Nephron progenitor cell (in vitro differentiated cells): ENCODE results near the gene MRPS11.
A peak's percentile ranks its signal among the peaks of the same experiment; 100 is the strongest.

Source experiments
- DNase-seq: peaks from one replicate; pipeline ENCODE4 v3.0.0; 2021
- H3K27ac Mint-ChIP-seq: 2 replicates; pipeline ENCODE4 v1.8.0; 2021; ENCODE audit warnings: mild to moderate bottlenecking, moderate library complexity, mixed read lengths
- H3K27me3 Mint-ChIP-seq: 2 replicates; pipeline ENCODE4 v1.8.0; 2021; ENCODE audit warnings: mild to moderate bottlenecking, low read depth, mixed read lengths; ENCODE audit not compliant: poor library complexity
- H3K36me3 Mint-ChIP-seq: 2 replicates; pipeline ENCODE4 v1.8.0; 2021; ENCODE audit warnings: low read depth, mixed read lengths
- H3K4me1 Mint-ChIP-seq: 2 replicates; pipeline ENCODE4 v1.8.0; 2021; ENCODE audit warnings: mixed read lengths
- H3K4me3 Mint-ChIP-seq: 2 replicates; pipeline ENCODE4 v1.8.0; 2021; ENCODE audit warnings: mild to moderate bottlenecking, moderate library complexity, mixed read lengths
- H3K9me3 Mint-ChIP-seq: 2 replicates; pipeline ENCODE4 v1.8.0; 2021; ENCODE audit warnings: mild to moderate bottlenecking, moderate library complexity, mixed read lengths
- TF ChIP-seq, protein P1 (sequence below): fragments of 200-600 bp; sonication (generic); IDR thresholded peaks from 2 replicates; pipeline ENCODE4 v1.5.0; 2021; ENCODE audit warnings: antibody characterized with exemption

The MRPS11 gene

DNA sequence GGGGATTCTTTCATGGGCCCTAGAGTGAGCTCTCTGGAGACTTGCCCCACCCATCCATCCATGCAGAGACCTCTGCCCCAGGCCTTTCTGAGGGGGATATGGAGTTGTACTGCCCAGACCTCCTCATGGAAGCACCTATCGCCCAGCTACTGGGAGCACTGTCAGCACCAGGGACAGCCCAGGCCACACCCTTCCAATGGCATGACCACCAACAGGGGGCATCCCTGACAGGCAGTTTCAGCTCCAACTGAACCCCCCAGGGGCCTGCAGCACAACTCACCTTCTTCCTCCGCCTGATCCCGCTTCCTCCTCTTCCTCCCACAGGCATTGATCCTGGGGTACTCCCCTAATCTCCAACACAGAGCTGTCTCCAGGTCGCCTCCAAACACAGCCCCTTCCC lies 21.8 kb downstream of the MRPS11 start:
- no peak for DNase-seq
- no peaks in the 10 kb centered on the region for H3K9me3 Mint-ChIP-seq
- H3K4me1 Mint-ChIP-seq = no peaks in the 10 kb centered on the region
- H3K36me3 Mint-ChIP-seq = no peaks in the 10 kb centered on the region
- TF ChIP-seq, protein P1, sequence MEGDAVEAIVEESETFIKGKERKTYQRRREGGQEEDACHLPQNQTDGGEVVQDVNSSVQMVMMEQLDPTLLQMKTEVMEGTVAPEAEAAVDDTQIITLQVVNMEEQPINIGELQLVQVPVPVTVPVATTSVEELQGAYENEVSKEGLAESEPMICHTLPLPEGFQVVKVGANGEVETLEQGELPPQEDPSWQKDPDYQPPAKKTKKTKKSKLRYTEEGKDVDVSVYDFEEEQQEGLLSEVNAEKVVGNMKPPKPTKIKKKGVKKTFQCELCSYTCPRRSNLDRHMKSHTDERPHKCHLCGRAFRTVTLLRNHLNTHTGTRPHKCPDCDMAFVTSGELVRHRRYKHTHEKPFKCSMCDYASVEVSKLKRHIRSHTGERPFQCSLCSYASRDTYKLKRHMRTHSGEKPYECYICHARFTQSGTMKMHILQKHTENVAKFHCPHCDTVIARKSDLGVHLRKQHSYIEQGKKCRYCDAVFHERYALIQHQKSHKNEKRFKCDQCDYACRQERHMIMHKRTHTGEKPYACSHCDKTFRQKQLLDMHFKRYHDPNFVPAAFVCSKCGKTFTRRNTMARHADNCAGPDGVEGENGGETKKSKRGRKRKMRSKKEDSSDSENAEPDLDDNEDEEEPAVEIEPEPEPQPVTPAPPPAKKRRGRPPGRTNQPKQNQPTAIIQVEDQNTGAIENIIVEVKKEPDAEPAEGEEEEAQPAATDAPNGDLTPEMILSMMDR = no peak
- H3K27ac Mint-ChIP-seq = no peak overlapping the region
- peaks cover 20% of the 10 kb centered on the region for H3K27me3 Mint-ChIP-seq
- H3K4me3 Mint-ChIP-seq = no peak overlapping the region

DNA sequence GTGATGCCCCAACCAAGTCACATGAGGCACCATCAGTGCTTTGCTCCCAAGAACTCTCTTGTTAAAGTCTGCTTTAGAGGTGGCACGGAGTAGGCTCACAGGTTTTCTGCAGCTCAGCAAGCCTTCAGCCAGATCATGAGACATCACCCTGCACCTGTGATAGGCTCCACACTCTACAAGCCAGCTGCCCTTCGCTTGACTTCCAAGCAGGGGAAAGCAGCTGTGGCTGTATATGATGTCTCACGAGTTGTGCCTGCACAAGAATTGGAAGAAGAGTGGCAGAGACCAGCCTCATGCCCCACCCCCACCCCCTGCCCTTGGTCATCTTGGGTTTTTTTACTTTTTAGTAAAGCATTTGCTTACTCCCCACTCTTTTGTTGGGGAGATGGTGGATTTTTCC lies 22.5 kb downstream of the MRPS11 start:
- peaks cover 17% of the 10 kb centered on the region for H3K27me3 Mint-ChIP-seq

DNA sequence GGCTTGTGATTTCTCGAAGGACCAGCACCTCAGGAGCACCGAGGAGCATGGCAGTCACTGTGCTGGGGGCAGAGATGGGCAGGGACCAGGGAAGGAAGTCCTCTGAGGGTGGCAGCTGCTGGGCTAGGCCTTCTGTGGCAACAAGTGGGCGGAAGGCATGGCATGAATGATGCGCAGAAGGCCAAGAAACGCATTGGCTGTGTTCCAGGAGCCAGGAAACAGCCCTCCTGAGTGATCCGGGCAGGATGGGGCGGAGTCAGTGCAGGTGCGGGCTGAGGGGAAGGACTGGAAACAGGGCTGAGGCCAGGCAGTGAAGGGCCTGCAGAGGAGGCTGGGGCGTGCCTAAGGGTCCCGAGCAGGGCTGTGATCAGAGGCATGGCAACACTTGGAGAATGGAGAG lies 23.6 kb downstream of the MRPS11 start:
- no peaks in the 10 kb centered on the region for H3K36me3 Mint-ChIP-seq
- H3K4me1 Mint-ChIP-seq = no peaks in the 10 kb centered on the region
- H3K27me3 Mint-ChIP-seq = peaks cover 11% of the 10 kb centered on the region
- DNase-seq = no peak
- no peak overlapping the region for H3K27ac Mint-ChIP-seq
- TF ChIP-seq, protein P1 = no peak
- no peaks in the 10 kb centered on the region for H3K9me3 Mint-ChIP-seq
- H3K4me3 Mint-ChIP-seq = no peak overlapping the region

More for the DNA sequence above, 22.5 kb downstream of the MRPS11 start:
- H3K4me3 Mint-ChIP-seq = no peak overlapping the region
- H3K36me3 Mint-ChIP-seq = no peaks in the 10 kb centered on the region
- TF ChIP-seq, protein P1 = no peak
- DNase-seq = no peak
- H3K4me1 Mint-ChIP-seq = no peaks in the 10 kb centered on the region
- H3K9me3 Mint-ChIP-seq = no peaks in the 10 kb centered on the region
- H3K27ac Mint-ChIP-seq = no peak overlapping the region

DNA sequence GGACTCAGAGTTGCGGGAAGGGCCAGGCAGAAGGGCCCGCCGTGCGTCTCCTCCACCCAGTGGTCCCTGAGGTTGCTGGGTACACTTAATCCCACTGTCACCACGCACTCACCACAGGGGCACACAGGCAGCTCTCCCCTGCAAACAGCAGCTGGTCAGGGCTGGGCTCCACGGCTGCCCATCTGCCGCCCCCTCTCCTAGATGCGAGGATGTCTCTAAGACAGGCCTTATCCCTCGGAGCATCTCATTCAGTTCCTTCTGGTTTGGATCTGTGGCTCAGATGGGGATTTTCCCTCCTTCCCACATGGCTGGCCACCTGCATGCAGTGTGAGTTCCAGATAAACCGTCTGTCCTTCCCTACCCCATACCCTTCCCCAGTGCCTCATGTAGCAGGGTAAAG lies 26.3 kb downstream of the MRPS11 start:
- DNase-seq = no peak
- peaks cover 5% of the 10 kb centered on the region for H3K36me3 Mint-ChIP-seq
- H3K9me3 Mint-ChIP-seq = no peaks in the 10 kb centered on the region
- TF ChIP-seq, protein P1 = no peak
- H3K27ac Mint-ChIP-seq = no peak overlapping the region
- no peak overlapping the region for H3K4me3 Mint-ChIP-seq
- no peaks in the 10 kb centered on the region for H3K27me3 Mint-ChIP-seq
- H3K4me1 Mint-ChIP-seq = peaks cover 6% of the 10 kb centered on the region

DNA sequence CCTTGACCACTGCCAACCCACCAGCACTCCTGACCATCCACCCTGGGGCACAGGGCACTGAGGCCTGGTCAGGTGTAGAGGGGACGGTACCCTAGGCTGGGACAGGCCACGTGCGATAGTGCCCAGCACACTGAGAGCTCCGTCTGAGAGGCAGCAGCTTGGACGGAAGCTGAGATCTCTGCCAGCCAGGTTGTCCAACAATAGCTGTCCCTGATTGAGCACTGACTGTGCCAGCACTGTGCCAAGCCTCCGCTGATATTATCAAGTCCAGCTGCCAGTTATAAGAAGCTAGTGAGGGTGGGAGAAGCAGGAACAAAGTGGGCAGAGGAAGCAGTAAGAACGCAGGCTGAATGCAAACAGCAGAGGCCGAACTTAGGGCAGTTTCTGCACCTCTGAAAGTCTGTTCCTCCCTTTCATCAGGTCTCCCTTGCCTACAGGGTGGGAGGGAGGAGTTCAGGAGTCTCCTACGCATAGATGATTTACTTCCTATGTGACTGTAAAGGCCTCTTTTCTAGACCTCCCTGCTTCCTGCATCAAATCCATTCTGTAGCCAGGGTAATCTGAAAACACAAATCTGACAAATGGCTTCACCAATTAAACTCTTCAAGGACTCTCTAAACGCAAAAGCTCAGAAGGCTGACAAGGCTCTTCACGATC lies 29.7 kb downstream of the MRPS11 start:
- Mint-ChIP-seq H3K36me3 (peaks cover 10% of the 10 kb centered on the region), H3K4me1 (peaks cover 6% of the 10 kb centered on the region), H3K4me3 (no peak overlapping the region), H3K27me3 (no peaks in the 10 kb centered on the region), H3K9me3 (no peaks in the 10 kb centered on the region), H3K27ac (peak overlapping the region; percentile 71)
- TF ChIP-seq, protein P1 = no peak
- DNase-seq = no peak

DNA sequence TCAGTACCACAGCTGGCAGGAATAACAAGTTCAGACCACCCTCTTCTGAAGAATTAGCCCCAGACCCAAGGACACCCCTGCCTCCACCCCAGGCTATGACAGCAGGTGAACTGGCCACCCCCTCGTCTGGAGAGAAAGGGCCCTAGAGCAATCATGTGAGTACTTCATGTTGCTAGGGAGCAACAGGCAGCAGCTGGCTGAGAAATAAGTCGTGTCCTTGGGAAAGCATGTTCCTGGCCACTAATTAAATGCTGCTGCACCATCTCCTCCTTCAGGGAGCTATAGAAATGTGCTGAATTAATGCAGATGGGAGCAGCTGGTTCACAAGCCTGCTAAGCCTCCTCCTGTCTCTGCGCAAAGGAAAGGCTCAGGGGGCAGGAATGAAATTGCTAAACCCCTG lies 31.5 kb downstream of the MRPS11 start:
- Mint-ChIP-seq H3K27ac (no peak overlapping the region), H3K9me3 (no peaks in the 10 kb centered on the region), H3K36me3 (peaks cover 17% of the 10 kb centered on the region), H3K4me1 (peaks cover 6% of the 10 kb centered on the region), H3K27me3 (no peaks in the 10 kb centered on the region), H3K4me3 (no peak overlapping the region)
- no peak for DNase-seq
- TF ChIP-seq, protein P1 = no peak
